ENCODE data around the gene DNM2. TPM values are rescaled to one million over a fixed set of nuclear protein-coding genes. Genes with fewer than 3 reads are reported as not detected.

Gene DNM2
- total RNA-seq, 1 donor from 2014 or later, result 273 TPM

DNA sequence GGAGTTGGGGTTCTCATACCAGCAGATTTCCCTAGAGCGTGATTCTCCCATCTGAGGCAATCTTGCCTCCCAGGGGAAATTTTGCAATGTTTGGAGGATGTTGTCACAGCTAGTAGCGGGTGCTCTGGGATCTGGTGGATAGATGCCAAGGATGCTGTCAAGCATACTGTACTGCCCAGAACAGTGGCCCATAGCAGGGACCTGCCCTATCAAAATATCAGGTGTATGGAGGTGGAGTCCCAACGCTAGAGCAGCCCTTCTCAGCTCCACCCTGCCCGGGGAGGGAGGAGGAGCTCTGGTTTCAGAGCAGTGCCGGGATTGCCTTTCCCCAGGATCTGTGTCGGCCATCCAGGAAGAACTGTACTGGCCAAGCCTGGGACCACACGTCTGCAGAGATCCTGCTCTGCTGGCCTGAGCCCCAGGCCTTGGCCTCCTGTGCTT lies 27.5 kb upstream of the DNM2 start:
- intact Hi-C loops (cut with micrococcal nuclease), result loop anchor here (10.0 kb wide), 1 partner anchor 216 kb away; no protein-coding TSS in a partner anchor

- intact Hi-C loops (cut with micrococcal nuclease), result loop anchor here (10.0 kb wide), 1 partner anchor 217 kb away; no protein-coding TSS in a partner anchor
Measured at GRCh38 chr19:10691178-10691881, 26.5 kb upstream of the DNM2 start.

DNA sequence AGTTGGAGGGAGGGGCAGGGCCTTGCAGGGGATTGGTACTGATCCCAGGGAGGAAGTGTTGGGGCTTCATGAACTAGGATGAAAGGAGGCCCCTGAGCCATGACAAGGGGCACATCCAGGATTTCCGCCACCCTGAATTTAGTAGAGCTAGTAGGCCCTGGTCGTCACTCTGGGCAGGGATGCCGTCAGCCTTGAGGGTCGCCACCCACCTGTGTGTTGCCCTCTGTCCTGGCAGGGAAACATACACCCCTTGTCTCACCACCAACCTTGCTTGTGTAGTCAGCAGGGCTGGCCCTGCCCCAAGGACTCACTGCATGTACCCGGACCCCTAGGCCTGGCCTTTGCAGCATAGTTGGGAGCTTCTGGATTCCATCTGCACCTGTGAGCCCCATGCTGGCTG lies 26.0 kb upstream of the DNM2 start:
- intact Hi-C loops (cut with micrococcal nuclease), result loop anchor here (10.0 kb wide), 1 partner anchor 217 kb away; no protein-coding TSS in a partner anchor

GRCh38 chr19:10692673-10693264 lies 25.1 kb upstream of the DNM2 start:
- intact Hi-C loops (cut with micrococcal nuclease), result loop anchor here (10.0 kb wide), 1 partner anchor 218 kb away; no protein-coding TSS in a partner anchor

- intact Hi-C loops (cut with micrococcal nuclease), result loop anchor here (5.0 to 10.0 kb wide), 2 partner anchors 128 to 220 kb away; partner anchors contain the start of genes CDKN2D and KRI1
Measured at GRCh38 chr19:10694706-10695307, 23.1 kb upstream of the DNM2 start.

- intact Hi-C loops (cut with micrococcal nuclease), result loop anchor here (5.0 to 10.0 kb wide), 2 partner anchors 128 to 221 kb away; partner anchors contain the start of genes CDKN2D and KRI1
Measured at GRCh38 chr19:10695401-10696398, 22.2 kb upstream of the DNM2 start.

GRCh38 chr19:10699650-10700335 lies 18.1 kb upstream of the DNM2 start:
- intact Hi-C loops (cut with micrococcal nuclease), result loop anchor here (1.0 to 10.0 kb wide), 4 partner anchors 118 to 225 kb away; partner anchors contain the start of genes CDKN2D and KRI1

DNA sequence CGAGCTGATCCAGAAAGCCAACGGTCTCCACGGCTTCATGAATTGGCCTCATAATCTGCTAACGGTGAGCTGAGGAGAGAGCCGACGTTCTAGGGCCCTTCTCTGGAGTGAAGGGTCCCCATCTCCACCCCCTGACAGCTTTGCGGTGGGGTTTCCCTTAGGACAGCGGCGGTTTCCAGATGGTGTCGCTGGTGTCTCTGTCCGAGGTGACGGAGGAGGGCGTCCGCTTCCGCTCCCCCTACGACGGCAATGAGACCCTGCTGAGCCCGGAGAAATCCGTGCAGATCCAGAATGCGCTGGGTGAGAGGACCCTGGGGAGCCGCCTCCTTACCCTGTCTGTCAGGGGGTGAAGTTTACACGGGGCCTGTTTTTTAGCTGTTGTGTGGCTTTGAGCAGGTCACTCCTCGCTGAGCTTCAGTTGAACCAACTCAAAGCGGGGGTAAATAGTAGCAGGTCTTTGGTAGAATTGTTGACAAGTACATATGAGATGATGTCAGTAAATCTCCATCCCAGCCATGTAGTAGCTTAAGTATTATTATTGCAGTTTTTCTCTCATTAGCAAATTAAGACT lies 15.8 kb upstream of the DNM2 start:
- intact Hi-C loops (cut with micrococcal nuclease), result loop anchor here (1.0 kb wide), 2 partner anchors 15 to 48 kb away; partner anchors contain the start of gene ILF3

- intact Hi-C loops (cut with micrococcal nuclease), result no loop called here
Measured at GRCh38 chr19:10706990-10707389, 10.9 kb upstream of the DNM2 start.

GRCh38 chr19:10707440-10707839 lies 10.4 kb upstream of the DNM2 start:
- intact Hi-C loops (cut with micrococcal nuclease), result no loop called here

GRCh38 chr19:10708291-10708690 lies 9.6 kb upstream of the DNM2 start:
- intact Hi-C loops (cut with micrococcal nuclease), result no loop called here

- intact Hi-C loops (cut with micrococcal nuclease), result no loop called here
Measured at GRCh38 chr19:10712045-10712444, 5.8 kb upstream of the DNM2 start.

DNA sequence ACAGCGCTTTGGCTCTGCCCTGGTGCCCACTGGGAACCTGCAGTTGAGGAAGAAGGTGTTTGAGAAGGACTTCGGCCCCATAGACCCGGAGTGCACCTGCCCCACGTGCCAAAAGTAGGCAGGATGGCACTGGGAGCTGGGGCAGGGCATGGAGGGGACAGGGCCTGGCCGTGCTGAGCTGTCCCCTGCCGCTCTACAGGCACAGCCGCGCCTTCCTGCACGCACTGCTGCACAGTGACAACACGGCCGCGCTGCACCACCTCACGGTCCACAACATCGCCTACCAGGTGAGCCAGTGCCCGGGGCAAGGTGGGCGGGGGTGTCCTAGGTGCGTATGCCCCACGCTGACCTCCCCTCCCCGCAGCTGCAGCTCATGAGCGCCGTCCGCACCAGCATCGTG lies 5.1 kb upstream of the DNM2 start:
- intact Hi-C loops (cut with micrococcal nuclease), result no loop called here

DNA sequence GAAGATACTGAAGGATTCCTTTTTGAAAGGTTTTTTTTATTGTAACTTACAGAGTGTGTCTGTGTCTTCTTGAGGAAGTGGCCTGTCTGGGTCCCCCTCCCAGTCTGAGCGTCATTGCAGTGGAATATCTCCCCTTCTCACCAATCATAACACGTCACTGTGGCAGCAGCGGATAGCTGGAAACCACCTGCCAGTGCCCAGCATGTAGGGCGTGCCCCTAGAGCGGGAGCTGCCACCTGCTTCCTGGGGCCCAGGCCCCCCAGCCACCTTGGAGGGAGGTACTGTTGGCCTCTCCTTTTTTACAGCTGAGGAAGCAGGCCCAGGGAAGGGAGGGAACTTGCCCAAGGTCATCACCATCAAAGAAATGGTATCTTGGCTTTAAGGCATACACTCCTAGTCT lies 4.6 kb upstream of the DNM2 start:
- intact Hi-C loops (cut with micrococcal nuclease), result no loop called here

DNA sequence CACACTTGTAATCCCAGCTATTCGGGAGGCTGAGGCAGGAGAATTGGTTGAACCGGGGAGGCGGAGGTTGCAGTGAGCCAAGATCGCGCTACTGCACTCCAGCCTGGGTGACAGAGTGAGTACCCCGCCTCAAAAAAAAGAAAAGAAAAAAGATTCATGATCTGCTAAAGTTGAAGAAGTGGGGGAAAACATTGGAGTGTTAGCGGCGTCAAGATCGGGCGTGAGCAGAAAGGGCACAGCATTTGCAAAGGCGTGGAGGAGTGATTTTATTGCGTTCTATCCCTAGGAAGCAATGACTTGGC lies 874 bp upstream of the DNM2 start:
- intact Hi-C loops (cut with micrococcal nuclease), result loop anchor here (1.0 kb wide), 5 partner anchors 16 to 154 kb away; partner anchors contain the start of genes CARM1 and QTRT1

GRCh38 chr19:10718205-10719196 lies 622 bp downstream of the DNM2 start:
- intact Hi-C loops (cut with micrococcal nuclease), result no loop called here

DNA sequence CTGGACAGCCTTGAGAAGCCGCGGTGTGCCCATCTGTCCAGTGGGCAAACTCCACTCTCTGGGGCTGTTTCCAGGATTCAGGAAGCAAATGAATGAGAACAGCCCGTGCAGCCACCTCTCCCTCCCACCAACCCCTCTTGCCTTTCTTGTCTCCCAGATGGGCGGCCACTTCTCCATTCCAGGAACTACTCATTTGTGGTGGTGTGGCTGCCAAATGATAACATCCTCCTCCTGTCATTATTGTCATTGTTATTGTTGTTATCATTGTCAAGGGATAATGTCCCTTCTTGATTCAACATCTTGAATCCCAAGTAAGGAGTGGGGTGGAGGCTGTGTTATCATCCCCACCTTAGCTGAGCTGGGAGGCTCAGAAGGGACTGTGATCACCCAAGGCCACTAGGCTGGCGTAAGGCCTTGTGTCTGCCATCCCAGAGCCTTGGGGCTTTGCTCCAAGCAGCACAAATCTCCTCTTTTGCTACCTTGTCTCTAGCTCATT lies 1.6 kb downstream of the DNM2 start:
- intact Hi-C loops (cut with micrococcal nuclease), result no loop called here

GRCh38 chr19:10720607-10721125 lies 2.8 kb downstream of the DNM2 start:
- intact Hi-C loops (cut with micrococcal nuclease), result no loop called here

Data from T-helper 2 cell treated with Interferon-gamma antibody and Interleukin-4, amounts not matched to agents 100 ng/mL and 5 ng/mL, for 36 hours (primary cell).